Activated CD8-positive, alpha-beta memory T cell treated with anti-CD3 and anti-CD28 coated beads for 36 hours (primary cell): ENCODE results near the gene ATP6V1G2. TPM values are rescaled to one million over a fixed set of nuclear protein-coding genes. Genes with fewer than 3 reads are reported as not detected.
"Not testable (repeated sequence)": the region's sequence is repeated elsewhere in the genome, so short reads cannot be mapped to it uniquely, and the experiment has no call there.

Source experiments
- CTCF ChIA-PET: fragments of 350-600 bp; sonication (Branson Sonifier 250); formaldehyde crosslinking; loops from one replicate; lab custom pipeline; 2021; ENCODE audit warnings: antibody characterized with exemption; lab: Charles Lee
- POLR2A ChIA-PET: fragments of 350-600 bp; sonication (Branson Sonifier 250); formaldehyde crosslinking; loops from one replicate; lab custom pipeline; 2021; ENCODE audit warnings: antibody characterized with exemption; lab: Charles Lee
- total RNA-seq, 2 experiments: library from RNA; stranded (reverse); gene quantifications; one replicate each; pipeline ENCODE4 v1.2.3, GENCODE V29; 2021

The ATP6V1G2 gene
- total RNA-seq, 2 experiments from 2014 or later = 1.2 to 1.4 TPM

GRCh38 chr6:31528821-31529328 lies 17.5 kb downstream of the ATP6V1G2 start, which contains the start of gene MCCD1:
MCCD1 (plus strand) TSS chr6:31528962; CDS start chr6:31529015, 53 bp downstream.
- CTCF ChIA-PET = no interaction called here
- POLR2A ChIA-PET = interaction anchor here (0.6 to 0.9 kb wide), 2 partner anchors 105 to 344 kb away, joined by 3 read pairs; no protein-coding TSS in a partner anchor

GRCh38 chr6:31528307-31528777 lies 18.1 kb downstream of the ATP6V1G2 start:
- ChIA-PET POLR2A (no interaction called here), CTCF (interaction anchor here (1.2 kb wide), 1 partner anchor 13 kb away, joined by 4 read pairs; the partner anchor contains the start of gene DDX39B)

GRCh38 chr6:31525932-31526591 lies 20.3 kb downstream of the ATP6V1G2 start:
- CTCF ChIA-PET = no interaction called here

GRCh38 chr6:31525553-31525931 lies 20.9 kb downstream of the ATP6V1G2 start:
- ChIA-PET POLR2A (interaction anchor here (0.7 kb wide), 1 partner anchor 8 kb away, joined by 9 read pairs; no protein-coding TSS in a partner anchor), CTCF (no interaction called here)

More at GRCh38 chr6:31525932-31526591, 20.3 kb downstream of the ATP6V1G2 start:
- POLR2A ChIA-PET = no interaction called here

GRCh38 chr6:31521835-31522234 lies 24.6 kb downstream of the ATP6V1G2 start:
- ChIA-PET CTCF (no interaction called here), POLR2A (no interaction called here)

DNA sequence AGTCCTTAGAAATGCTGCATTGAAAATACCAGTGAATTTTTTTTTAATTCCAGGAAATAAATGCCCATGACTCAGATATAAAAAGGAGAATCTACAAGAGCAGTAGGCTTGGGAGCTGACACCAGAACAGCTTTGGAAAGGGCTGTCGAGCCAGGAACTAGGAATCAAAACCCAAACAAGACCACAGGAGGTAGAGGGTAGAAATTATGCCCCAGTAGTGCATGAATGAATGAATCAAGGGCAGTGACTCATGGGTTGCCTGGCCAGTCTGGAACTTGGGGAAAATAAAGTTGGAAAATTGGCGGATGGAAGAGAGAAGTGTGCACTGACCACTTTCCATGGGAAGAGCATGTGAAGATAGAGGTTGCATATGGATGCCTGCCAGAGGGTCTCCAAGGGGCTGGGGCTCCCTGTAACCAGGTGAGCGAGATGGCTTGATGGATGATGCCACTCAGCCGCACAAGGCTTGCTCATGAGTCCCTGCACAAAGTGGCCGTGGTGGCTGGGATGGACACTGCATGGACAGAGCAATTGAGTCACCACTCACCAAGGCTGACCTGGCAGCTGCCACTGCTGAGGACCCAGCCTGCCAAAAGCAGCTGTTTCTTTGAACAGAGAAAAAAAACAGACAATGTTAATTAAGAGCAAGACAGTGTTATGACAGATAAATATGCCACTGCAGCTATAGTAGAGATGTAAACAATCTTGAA lies 32.8 kb downstream of the ATP6V1G2 start:
- CTCF ChIA-PET = no interaction called here
- POLR2A ChIA-PET = no interaction called here

GRCh38 chr6:31510007-31510406 lies 36.4 kb downstream of the ATP6V1G2 start:
- ChIA-PET POLR2A (no interaction called here), CTCF (no interaction called here)

DNA sequence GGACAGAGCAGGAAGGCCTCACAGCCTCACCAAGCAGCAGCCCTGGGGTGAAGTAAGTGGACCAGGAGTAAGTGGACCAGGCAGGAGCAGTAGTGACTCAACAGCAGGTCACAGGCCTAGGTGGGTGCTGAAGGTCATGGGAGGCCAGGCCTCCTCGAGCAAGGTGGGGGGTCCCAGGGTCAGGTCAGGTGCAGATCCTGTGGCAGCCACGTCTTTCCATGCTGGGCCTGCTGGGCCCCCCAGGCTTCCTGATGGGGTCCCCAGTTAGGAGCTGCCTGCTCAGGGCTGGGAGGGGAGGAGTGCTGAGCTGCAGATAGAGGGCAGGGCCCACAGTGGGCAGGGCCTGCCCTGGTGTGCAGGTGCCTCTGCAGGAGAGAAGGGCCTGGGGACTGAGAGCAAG lies 37.4 kb downstream of the ATP6V1G2 start:
- POLR2A ChIA-PET, CTCF ChIA-PET: not testable (repeated sequence)

DNA sequence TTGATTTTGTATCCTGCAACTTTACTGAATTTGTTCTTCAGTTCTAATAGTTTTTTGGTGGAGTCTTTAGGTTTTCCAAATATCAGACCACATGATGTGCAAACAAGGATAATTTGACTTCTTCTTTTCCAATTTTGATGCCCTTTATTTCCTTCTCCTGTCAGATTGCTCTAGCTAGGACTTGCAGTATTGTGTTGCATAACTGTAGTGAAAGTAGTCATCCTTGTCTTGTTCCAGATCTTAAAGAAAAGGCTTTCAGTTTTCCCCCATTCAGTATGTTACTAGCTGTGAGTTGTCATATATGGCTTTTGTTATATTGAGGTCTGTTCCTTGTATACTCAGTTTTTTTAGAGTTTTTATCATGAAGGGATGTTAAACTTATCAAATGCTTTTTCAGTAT lies 43.8 kb downstream of the ATP6V1G2 start:
- CTCF ChIA-PET = no interaction called here
- POLR2A ChIA-PET = no interaction called here

DNA sequence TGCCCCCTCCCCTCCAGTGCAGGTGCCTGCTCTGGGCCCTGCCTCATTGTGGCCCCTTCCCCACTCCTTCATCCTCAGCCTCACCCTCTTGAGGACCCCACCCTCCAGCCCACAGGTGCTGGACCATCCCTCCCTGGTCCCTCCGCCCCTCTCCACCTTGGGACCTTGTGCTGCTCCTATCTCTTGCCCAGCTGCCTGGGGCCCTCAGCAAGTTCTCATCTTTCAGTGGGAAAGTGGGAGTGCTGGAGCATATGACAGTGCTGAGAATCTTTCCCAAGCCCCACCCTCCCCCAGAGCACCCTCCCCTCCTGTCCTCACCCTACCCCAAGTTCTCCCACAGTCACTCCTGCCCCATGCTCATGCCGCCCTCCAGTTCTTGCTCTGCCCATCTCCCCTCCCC lies 46.8 kb downstream of the ATP6V1G2 start:
- CTCF ChIA-PET, POLR2A ChIA-PET: not testable (repeated sequence)

- CTCF ChIA-PET = interaction anchor here (1.3 kb wide), 1 partner anchor 99 kb away, joined by 3 read pairs; no protein-coding TSS in a partner anchor
- POLR2A ChIA-PET = no interaction called here
Measured at GRCh38 chr6:31498748-31499147, 47.7 kb downstream of the ATP6V1G2 start.

GRCh38 chr6:31497531-31498476 lies 48.6 kb downstream of the ATP6V1G2 start, which contains the start of gene MICB:
MICB (plus strand) TSS chr6:31498145; CDS start chr6:31498194, 49 bp downstream.
- ChIA-PET CTCF (interaction anchor here (0.8 to 1.5 kb wide), 6 partner anchors 44 to 100 kb away, joined by 3 to 4 read pairs (median 3); partner anchors contain the start of genes ATP6V1G2, DDX39B and NFKBIL1), POLR2A (interaction anchor here (0.6 to 4.0 kb wide), 2 partner anchors 44 to 81 kb away, joined by 3 to 23 read pairs; partner anchors contain the start of gene DDX39B)

GRCh38 chr6:31496826-31497225 lies 49.6 kb downstream of the ATP6V1G2 start:
- CTCF ChIA-PET = interaction anchor here (0.7 to 1.5 kb wide), 7 partner anchors 45 to 145 kb away, joined by 3 to 5 read pairs (median 4); partner anchors contain the start of genes ATP6V1G2, DDX39B and NFKBIL1
- POLR2A ChIA-PET = interaction anchor here (0.6 to 4.0 kb wide), 2 partner anchors 45 to 331 kb away, joined by 3 to 23 read pairs; partner anchors contain the start of genes DDX39B and HSPA1B

GRCh38 chr6:31495580-31495979 lies 50.8 kb downstream of the ATP6V1G2 start:
- CTCF ChIA-PET = interaction anchor here (0.6 to 3.3 kb wide), 6 partner anchors 16 to 591 kb away, joined by 3 to 19 read pairs (median 5); partner anchors contain the start of gene DDX39B
- POLR2A ChIA-PET = interaction anchor here (0.6 to 4.0 kb wide), 3 partner anchors 46 to 79 kb away, joined by 4 to 23 read pairs (median 5); partner anchors contain the start of genes DDX39B and TNF
